Testis (tissue), 3 donors: ENCODE results near the gene CPSF2. TPM values are rescaled to one million over a fixed set of nuclear protein-coding genes. Genes with fewer than 3 reads are reported as not detected.

Experiments used
- DNase-seq: peaks from one replicate; pipeline ENCODE4 v3.0.0-alpha.2; 2019
- H3K27ac ChIP-seq, 2 donors: fragments of 200-600 bp; sonication (generic); one replicate each; pipeline ENCODE4 v1.5.1; 2019
- H3K27me3 ChIP-seq: fragments of 200-600 bp; sonication (generic); one replicate; pipeline ENCODE4 v1.5.1; 2019
- H3K36me3 ChIP-seq: fragments of 200-600 bp; sonication (generic); one replicate; pipeline ENCODE4 v1.5.1; 2017; ENCODE audit warnings: low read depth; ENCODE audit errors: missing control alignments
- H3K4me1 ChIP-seq: fragments of 200-600 bp; sonication (generic); one replicate; pipeline ENCODE4 v1.5.1; 2019
- H3K4me3 ChIP-seq, 2 donors: fragments of 200-600 bp; sonication (generic); one replicate each; pipeline ENCODE4 v1.5.1; 2017 to 2019
- H3K9me3 ChIP-seq: fragments of 200-600 bp; sonication (generic); one replicate; pipeline ENCODE4 v1.5.1; 2017
- POLR2A ChIP-seq: fragments of 450-650 bp; IDR thresholded peaks from one replicate; pipeline ENCODE4 v1.6.1; 2017; ENCODE audit warnings: antibody characterized with exemption, mild to moderate bottlenecking, moderate library complexity
- WGBS, 2 donors: methylation state at CpG; one replicate each; pipeline ENCODE4 v1.1.5; 2018; 5-methylcytosine and 5-hydroxymethylcytosine counted together
- intact Hi-C: fragments of 100-400 bp; cut with DNase I; formaldehyde crosslinking; loops from one replicate; pipeline ENCODE4 v1.15.1; 2023; ENCODE audit warnings: low total_unique reads
- polyA plus RNA-seq: library from polyadenylated mRNA; stranded (reverse); fragments of 350-450 nt; fragmentation: Illumina TruSeq; extraction: RNeasy Lipid Tissue Mini Kit (QIAGEN cat#74804); gene quantifications from one replicate; pipeline ENCODE4 v1.2.3, GENCODE V29; 2014; ENCODE audit warnings: low read depth, low replicate concordance; ENCODE audit not compliant: insufficient read depth
- total RNA-seq, 2 donors: library from RNA; depleted of rRNA; stranded (reverse); fragments of >200 nt; gene quantifications; one replicate each; pipeline ENCODE4 v1.2.3, GENCODE V29; 2016
- TF ChIP-seq, protein P1 (sequence below), 3 experiments: fragments of 450-650 bp in 2 of 3; fragments of 200-600 bp in 1 of 3; sonication (generic) in 1 of 3; IDR thresholded peaks; one replicate each; pipeline ENCODE4 v1.5.1; 2016 to 2019; ENCODE audit warnings: antibody characterized with exemption in 3 of 3, mild to moderate bottlenecking in 2 of 3, moderate library complexity in 1 of 3

The CPSF2 gene
- total and polyA plus RNA-seq, 3 donors from 2014 or later = 49.2 to 66.1 (median 56.1) TPM

DNA sequence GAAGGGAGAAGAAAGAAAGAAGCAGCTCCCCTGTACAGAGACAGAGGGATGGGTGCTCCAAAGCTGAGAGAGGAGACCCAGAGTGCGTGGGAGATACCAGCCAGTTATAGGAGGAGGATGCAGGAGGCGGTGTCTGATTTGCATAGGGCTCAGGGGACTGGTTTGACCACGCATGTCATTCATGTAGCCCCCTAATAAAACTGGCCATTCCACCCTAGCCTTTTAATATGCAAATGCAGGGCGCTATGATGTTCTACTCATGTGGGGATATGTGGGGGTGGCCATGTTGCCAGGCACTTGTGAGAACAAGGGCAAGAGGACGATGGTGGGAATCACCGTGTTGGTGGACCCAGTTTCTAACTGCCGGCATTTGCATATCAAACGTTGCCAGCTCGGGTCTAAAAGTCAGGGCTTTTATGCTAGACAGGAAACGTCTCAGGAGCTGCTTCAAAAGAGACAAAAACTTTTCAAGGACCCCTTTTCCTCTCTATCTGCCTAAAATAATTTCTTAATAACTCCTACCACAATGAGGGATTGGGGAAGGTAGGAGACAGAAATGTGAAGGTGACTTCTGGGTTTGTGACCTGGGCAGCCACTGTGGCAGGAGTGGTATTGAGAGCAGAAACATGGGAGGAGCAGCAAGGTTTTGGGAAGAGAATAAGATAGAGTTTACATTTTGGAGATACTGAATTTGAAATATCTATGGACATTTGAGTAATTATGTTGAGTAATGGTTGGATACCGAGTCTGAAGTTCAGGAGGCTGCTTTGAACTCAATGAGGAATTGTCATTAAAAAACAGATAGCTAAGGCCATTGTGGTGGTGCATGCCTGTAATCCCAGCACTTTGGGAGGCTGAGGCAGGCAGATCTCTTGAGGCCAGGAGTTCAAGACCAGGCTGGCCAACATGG is 13.2 kb upstream of the CPSF2 start:
- DNase-seq = peak; percentile 18
- Histone ChIP-seq H3K9me3 (no peaks in the 10 kb centered on the region), H3K27me3 (no peaks in the 10 kb centered on the region), H3K27ac (no peak overlapping the region), H3K36me3 (no peaks in the 10 kb centered on the region), H3K4me1 (peaks cover 6% of the 10 kb centered on the region), H3K4me3 (no peak overlapping the region)
- WGBS, 2 donors = 15 to 16% methylated on average over 11 of the region's 11 CpGs
- TF ChIP-seq, protein P1, sequence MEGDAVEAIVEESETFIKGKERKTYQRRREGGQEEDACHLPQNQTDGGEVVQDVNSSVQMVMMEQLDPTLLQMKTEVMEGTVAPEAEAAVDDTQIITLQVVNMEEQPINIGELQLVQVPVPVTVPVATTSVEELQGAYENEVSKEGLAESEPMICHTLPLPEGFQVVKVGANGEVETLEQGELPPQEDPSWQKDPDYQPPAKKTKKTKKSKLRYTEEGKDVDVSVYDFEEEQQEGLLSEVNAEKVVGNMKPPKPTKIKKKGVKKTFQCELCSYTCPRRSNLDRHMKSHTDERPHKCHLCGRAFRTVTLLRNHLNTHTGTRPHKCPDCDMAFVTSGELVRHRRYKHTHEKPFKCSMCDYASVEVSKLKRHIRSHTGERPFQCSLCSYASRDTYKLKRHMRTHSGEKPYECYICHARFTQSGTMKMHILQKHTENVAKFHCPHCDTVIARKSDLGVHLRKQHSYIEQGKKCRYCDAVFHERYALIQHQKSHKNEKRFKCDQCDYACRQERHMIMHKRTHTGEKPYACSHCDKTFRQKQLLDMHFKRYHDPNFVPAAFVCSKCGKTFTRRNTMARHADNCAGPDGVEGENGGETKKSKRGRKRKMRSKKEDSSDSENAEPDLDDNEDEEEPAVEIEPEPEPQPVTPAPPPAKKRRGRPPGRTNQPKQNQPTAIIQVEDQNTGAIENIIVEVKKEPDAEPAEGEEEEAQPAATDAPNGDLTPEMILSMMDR (IDR thresholded peaks at IDR 0.05) = no peak
- TF ChIP-seq POLR2A = no peak
- intact Hi-C loops = no loop called here

DNA sequence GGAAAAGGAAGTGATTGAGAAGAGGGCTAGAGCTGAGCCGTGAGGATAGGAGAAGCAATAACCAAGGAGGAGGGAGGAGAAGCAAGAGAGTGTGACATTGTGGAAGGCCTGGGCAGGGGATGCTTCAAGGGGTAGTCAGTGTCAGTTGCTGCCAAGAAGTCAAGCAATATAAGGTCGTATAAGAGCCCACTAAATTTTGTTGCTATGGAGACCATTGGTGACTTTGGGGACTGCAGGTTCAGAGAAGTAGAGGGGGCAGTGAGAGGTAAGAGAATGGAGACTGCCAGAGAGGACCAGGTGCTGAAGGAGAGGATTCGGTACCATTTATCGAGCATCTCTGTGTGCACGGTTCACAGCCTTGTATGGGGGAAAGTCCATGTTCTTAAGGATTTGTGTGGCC is 12.3 kb upstream of the CPSF2 start:
- intact Hi-C loops = no loop called here

DNA sequence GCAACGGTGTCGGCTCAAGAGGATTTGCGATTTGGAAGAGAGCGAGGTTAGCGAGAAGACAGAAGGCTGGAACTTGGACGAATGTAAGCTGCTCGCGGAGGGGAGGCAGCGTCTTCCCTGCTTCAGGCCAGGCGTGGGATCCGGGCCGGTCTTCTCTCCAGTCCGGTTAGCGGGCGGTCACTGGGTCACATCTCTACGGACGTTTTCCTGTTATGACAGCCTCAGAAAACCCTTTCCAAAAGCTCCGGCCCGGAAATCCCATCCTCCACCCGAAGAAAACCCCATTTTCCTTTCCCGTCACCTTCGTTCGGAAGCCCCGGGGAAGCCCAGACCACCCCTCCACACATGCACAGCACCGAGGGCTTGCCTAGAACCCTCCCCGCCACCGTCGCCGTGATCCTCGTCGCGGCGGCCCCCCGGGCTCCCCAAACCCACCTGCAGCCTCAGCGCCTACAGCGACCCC is 531 bp upstream of the CPSF2 start:
- no peak for TF ChIP-seq POLR2A
- TF ChIP-seq, protein P1 (IDR thresholded peaks at IDR 0.05) = no peak
- peak; percentile 66 for DNase-seq
- H3K4me3 ChIP-seq = peak overlapping the region; percentile 94 to 100
- WGBS, 2 donors = 0% methylated on average over 36 of the region's 36 CpGs
- peaks cover 29% of the 10 kb centered on the region for H3K4me1 ChIP-seq
- peak overlapping the region; percentile 97 to 98 for H3K27ac ChIP-seq
- H3K9me3 ChIP-seq = no peaks in the 10 kb centered on the region
- H3K36me3 ChIP-seq = no peaks in the 10 kb centered on the region
- H3K27me3 ChIP-seq = no peaks in the 10 kb centered on the region
- intact Hi-C loops = no loop called here

More for the DNA sequence above, 12.3 kb upstream of the CPSF2 start:
- H3K27me3 ChIP-seq = no peaks in the 10 kb centered on the region
- no peak overlapping the region for H3K4me3 ChIP-seq
- no peak overlapping the region for H3K27ac ChIP-seq
- H3K36me3 ChIP-seq = no peaks in the 10 kb centered on the region
- 81 to 88% methylated on average over 5 of the region's 5 CpGs for WGBS, 2 donors
- DNase-seq = no peak
- no peaks in the 10 kb centered on the region for H3K9me3 ChIP-seq
- H3K4me1 ChIP-seq = peaks cover 4% of the 10 kb centered on the region
- TF ChIP-seq POLR2A = no peak
- TF ChIP-seq, protein P1 (IDR thresholded peaks at IDR 0.05) = no peak

DNA sequence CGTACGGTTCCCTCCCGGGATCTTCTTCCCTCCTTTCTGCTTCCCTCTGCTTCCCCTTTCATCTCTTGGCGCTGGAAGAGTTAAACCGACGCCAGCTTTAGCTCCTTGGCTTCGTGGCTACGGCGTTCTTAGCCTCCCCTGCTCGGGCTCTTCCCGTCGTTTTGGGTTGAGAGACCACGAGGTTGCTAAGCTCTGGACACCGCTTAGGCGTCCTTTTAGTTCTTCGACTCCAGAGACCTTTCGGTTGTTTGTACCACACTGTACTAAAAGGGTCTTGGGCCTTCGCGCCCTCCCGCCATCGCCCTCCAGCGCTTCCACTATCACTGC is 545 bp downstream of the CPSF2 start:
- H3K4me1 ChIP-seq = peaks cover 29% of the 10 kb centered on the region

More for the DNA sequence above, 545 bp downstream of the CPSF2 start:
- Histone ChIP-seq H3K36me3 (no peaks in the 10 kb centered on the region), H3K27me3 (no peaks in the 10 kb centered on the region), H3K4me3 (peak overlapping the region; percentile 94 to 100), H3K27ac (peak overlapping the region; percentile 97 to 98), H3K9me3 (no peaks in the 10 kb centered on the region)
- intact Hi-C loops = no loop called here
- no peak for TF ChIP-seq POLR2A
- TF ChIP-seq, protein P1 (IDR thresholded peaks at IDR 0.05) = no peak
- DNase-seq = no peak
- WGBS, 2 donors = 0% methylated on average over 22 of the region's 22 CpGs
